ENCODE results near the gene GOLGA8J.

DNA sequence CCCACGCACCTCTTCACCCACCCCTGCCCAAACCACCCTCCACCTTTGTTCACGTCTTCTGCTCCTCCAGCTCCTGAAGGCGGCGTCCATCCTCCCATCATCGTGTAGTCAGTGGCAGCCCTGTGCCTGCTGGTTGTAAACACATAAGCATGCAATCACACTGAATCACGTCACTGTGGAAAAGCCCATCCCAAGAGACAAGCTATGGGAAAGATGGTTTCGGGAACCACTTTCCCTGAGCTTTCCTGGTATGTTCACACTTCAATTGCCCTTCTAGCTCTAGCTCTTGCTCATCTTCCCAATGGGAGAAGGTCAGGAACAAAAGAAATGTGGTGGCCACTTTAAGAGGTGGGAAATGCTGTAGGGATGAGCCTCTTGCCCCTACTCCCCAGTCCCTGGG lies 14.4 kb upstream of the GOLGA8J start:
- TF ChIP-seq, protein P1, sequence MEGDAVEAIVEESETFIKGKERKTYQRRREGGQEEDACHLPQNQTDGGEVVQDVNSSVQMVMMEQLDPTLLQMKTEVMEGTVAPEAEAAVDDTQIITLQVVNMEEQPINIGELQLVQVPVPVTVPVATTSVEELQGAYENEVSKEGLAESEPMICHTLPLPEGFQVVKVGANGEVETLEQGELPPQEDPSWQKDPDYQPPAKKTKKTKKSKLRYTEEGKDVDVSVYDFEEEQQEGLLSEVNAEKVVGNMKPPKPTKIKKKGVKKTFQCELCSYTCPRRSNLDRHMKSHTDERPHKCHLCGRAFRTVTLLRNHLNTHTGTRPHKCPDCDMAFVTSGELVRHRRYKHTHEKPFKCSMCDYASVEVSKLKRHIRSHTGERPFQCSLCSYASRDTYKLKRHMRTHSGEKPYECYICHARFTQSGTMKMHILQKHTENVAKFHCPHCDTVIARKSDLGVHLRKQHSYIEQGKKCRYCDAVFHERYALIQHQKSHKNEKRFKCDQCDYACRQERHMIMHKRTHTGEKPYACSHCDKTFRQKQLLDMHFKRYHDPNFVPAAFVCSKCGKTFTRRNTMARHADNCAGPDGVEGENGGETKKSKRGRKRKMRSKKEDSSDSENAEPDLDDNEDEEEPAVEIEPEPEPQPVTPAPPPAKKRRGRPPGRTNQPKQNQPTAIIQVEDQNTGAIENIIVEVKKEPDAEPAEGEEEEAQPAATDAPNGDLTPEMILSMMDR (IDR thresholded peaks at IDR 0.05), result no peak
- no peak for TF ChIP-seq POLR2A (IDR thresholded peaks at IDR 0.05)

Data from lower leg skin (tissue), 3 donors.